Measurements from ENCODE around the gene TTC7B. TPM values are rescaled to one million over a fixed set of nuclear protein-coding genes. Genes with fewer than 3 reads are reported as not detected.

Gene TTC7B
- total and polyA plus RNA-seq, 2 of the 8 experiments (the other 6 are each of a cell fraction or from before 2014, with no cell fraction given), result 23.7 to 34.0 TPM

- TF ChIP-seq CHD7 (IDR thresholded peaks at IDR 0.05; ENCODE audit: insufficient replicate concordance, low read length) (no peak), MAFK (IDR thresholded peaks at IDR 0.05; ENCODE audit: low read depth, low read length) (no peak), E2F6 (IDR thresholded peaks at IDR 0.05) (no peak)
These were observed 198.3 kb downstream of the TTC7B start (continued) for GRCh38 chr14:90617961-90618360.
